GM23338 (cell line): ENCODE results near the gene EPHB2.

Experiments
- CREB1 ChIP-seq: fragments of 250-450 bp; sonication (Bioruptor Pico); IDR thresholded peaks from 2 replicates; pipeline ENCODE4 v1.5.0; 2020; ENCODE audit warnings: low read depth, mild to moderate bottlenecking, moderate library complexity
- CTCF ChIP-seq, 2 experiments: fragments of 200-600 bp in 1 of 2; sonication (generic) in 1 of 2; conservative IDR thresholded peaks; 2 replicates each; pipeline versions ENCODE4 v1.5.1 to v1.6.1; 2016 to 2017; ENCODE audit warnings: antibody characterized with exemption in 2 of 2, low read depth in 2 of 2, mild to moderate bottlenecking in 2 of 2, moderate library complexity in 1 of 2
- EZH2 ChIP-seq: fragments of 200-600 bp; sonication (generic); IDR thresholded peaks from one replicate; pipeline ENCODE4 v1.8.0; 2017; ENCODE audit warnings: antibody characterized with exemption, mild to moderate bottlenecking, low read depth; ENCODE audit not compliant: unreplicated experiment
- EZH2phosphoT487 ChIP-seq: fragments of 200-600 bp; sonication (generic); IDR thresholded peaks from one replicate; pipeline ENCODE4 v1.8.1; 2018; ENCODE audit warnings: antibody characterized with exemption; ENCODE audit not compliant: unreplicated experiment
- JUNB ChIP-seq: IDR thresholded peaks from one replicate; pipeline ENCODE4 v1.6.1; 2016; ENCODE audit warnings: antibody characterized with exemption; ENCODE audit not compliant: unreplicated experiment
- NANOG ChIP-seq: IDR thresholded peaks from 2 replicates; pipeline ENCODE4 v1.6.1; 2016; ENCODE audit warnings: antibody characterized with exemption, borderline replicate concordance
- POLR2AphosphoS5 ChIP-seq: IDR thresholded peaks from 2 replicates; pipeline ENCODE4 v1.6.1; 2016; ENCODE audit warnings: antibody characterized with exemption, low read depth
- STAT1 ChIP-seq: IDR thresholded peaks from one replicate; pipeline ENCODE4 v1.6.1; 2016; ENCODE audit warnings: antibody characterized with exemption; ENCODE audit not compliant: unreplicated experiment
- ZNF114 ChIP-seq: fragments of 250-450 bp; sonication (Bioruptor Pico); IDR thresholded peaks from 2 replicates; pipeline ENCODE4 v1.5.0; 2020; ENCODE audit warnings: mild to moderate bottlenecking, moderate library complexity
- ZNF331 ChIP-seq: fragments of 250-450 bp; sonication (Bioruptor Pico); IDR thresholded peaks from 2 replicates; pipeline ENCODE4 v1.5.0; 2020; ENCODE audit warnings: low read depth, mild to moderate bottlenecking, moderate library complexity
- TF ChIP-seq, protein P1 (sequence below): IDR thresholded peaks from 2 replicates; pipeline ENCODE4 v1.6.1; 2016; ENCODE audit warnings: antibody characterized with exemption
- TF ChIP-seq, protein P2 (sequence below): IDR thresholded peaks from one replicate; pipeline ENCODE4 v1.6.1; 2018; ENCODE audit warnings: antibody characterized with exemption; ENCODE audit not compliant: unreplicated experiment
- TF ChIP-seq, protein P3 (sequence below): fragments of 250-450 bp; sonication (Bioruptor Pico); IDR thresholded peaks from 2 replicates; pipeline ENCODE4 v1.5.0; 2020; ENCODE audit warnings: mild to moderate bottlenecking, moderate library complexity

DNA sequence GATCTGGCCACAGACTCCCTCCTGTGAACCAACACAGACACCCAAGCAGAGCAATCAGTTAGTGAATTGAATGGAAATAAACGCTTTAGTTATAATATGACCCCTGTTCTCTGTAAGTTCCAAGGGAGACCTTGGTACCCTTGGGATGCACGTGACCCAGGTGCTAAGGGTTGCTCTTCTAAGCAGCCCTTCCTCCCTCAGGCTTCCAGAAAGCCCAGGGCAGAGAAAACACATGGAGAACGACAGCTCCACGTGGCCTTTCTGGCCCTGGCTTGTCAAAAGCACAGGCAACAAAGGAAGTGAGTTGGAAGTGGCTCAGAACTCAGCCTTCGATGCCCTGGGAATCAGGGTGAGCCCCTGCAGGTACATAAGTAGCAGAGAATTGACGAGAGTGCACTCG, 204.6 kb downstream of the EPHB2 start:
- TF ChIP-seq CTCF (conservative IDR thresholded peaks at IDR 0.05; ENCODE audit: low read depth in 2 of 2) (no peak), EZH2 (no peak), POLR2AphosphoS5 (no peak), JUNB (no peak), EZH2phosphoT487 (no peak), ZNF114 (CRISPR knock-in tag) (no peak), ZNF331 (no peak), CREB1 (no peak), STAT1 (no peak), NANOG (no peak)
- TF ChIP-seq, protein P1, sequence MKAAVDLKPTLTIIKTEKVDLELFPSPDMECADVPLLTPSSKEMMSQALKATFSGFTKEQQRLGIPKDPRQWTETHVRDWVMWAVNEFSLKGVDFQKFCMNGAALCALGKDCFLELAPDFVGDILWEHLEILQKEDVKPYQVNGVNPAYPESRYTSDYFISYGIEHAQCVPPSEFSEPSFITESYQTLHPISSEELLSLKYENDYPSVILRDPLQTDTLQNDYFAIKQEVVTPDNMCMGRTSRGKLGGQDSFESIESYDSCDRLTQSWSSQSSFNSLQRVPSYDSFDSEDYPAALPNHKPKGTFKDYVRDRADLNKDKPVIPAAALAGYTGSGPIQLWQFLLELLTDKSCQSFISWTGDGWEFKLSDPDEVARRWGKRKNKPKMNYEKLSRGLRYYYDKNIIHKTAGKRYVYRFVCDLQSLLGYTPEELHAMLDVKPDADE: no peak
- TF ChIP-seq, protein P2, sequence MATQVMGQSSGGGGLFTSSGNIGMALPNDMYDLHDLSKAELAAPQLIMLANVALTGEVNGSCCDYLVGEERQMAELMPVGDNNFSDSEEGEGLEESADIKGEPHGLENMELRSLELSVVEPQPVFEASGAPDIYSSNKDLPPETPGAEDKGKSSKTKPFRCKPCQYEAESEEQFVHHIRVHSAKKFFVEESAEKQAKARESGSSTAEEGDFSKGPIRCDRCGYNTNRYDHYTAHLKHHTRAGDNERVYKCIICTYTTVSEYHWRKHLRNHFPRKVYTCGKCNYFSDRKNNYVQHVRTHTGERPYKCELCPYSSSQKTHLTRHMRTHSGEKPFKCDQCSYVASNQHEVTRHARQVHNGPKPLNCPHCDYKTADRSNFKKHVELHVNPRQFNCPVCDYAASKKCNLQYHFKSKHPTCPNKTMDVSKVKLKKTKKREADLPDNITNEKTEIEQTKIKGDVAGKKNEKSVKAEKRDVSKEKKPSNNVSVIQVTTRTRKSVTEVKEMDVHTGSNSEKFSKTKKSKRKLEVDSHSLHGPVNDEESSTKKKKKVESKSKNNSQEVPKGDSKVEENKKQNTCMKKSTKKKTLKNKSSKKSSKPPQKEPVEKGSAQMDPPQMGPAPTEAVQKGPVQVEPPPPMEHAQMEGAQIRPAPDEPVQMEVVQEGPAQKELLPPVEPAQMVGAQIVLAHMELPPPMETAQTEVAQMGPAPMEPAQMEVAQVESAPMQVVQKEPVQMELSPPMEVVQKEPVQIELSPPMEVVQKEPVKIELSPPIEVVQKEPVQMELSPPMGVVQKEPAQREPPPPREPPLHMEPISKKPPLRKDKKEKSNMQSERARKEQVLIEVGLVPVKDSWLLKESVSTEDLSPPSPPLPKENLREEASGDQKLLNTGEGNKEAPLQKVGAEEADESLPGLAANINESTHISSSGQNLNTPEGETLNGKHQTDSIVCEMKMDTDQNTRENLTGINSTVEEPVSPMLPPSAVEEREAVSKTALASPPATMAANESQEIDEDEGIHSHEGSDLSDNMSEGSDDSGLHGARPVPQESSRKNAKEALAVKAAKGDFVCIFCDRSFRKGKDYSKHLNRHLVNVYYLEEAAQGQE: no peak
- TF ChIP-seq, protein P3, sequence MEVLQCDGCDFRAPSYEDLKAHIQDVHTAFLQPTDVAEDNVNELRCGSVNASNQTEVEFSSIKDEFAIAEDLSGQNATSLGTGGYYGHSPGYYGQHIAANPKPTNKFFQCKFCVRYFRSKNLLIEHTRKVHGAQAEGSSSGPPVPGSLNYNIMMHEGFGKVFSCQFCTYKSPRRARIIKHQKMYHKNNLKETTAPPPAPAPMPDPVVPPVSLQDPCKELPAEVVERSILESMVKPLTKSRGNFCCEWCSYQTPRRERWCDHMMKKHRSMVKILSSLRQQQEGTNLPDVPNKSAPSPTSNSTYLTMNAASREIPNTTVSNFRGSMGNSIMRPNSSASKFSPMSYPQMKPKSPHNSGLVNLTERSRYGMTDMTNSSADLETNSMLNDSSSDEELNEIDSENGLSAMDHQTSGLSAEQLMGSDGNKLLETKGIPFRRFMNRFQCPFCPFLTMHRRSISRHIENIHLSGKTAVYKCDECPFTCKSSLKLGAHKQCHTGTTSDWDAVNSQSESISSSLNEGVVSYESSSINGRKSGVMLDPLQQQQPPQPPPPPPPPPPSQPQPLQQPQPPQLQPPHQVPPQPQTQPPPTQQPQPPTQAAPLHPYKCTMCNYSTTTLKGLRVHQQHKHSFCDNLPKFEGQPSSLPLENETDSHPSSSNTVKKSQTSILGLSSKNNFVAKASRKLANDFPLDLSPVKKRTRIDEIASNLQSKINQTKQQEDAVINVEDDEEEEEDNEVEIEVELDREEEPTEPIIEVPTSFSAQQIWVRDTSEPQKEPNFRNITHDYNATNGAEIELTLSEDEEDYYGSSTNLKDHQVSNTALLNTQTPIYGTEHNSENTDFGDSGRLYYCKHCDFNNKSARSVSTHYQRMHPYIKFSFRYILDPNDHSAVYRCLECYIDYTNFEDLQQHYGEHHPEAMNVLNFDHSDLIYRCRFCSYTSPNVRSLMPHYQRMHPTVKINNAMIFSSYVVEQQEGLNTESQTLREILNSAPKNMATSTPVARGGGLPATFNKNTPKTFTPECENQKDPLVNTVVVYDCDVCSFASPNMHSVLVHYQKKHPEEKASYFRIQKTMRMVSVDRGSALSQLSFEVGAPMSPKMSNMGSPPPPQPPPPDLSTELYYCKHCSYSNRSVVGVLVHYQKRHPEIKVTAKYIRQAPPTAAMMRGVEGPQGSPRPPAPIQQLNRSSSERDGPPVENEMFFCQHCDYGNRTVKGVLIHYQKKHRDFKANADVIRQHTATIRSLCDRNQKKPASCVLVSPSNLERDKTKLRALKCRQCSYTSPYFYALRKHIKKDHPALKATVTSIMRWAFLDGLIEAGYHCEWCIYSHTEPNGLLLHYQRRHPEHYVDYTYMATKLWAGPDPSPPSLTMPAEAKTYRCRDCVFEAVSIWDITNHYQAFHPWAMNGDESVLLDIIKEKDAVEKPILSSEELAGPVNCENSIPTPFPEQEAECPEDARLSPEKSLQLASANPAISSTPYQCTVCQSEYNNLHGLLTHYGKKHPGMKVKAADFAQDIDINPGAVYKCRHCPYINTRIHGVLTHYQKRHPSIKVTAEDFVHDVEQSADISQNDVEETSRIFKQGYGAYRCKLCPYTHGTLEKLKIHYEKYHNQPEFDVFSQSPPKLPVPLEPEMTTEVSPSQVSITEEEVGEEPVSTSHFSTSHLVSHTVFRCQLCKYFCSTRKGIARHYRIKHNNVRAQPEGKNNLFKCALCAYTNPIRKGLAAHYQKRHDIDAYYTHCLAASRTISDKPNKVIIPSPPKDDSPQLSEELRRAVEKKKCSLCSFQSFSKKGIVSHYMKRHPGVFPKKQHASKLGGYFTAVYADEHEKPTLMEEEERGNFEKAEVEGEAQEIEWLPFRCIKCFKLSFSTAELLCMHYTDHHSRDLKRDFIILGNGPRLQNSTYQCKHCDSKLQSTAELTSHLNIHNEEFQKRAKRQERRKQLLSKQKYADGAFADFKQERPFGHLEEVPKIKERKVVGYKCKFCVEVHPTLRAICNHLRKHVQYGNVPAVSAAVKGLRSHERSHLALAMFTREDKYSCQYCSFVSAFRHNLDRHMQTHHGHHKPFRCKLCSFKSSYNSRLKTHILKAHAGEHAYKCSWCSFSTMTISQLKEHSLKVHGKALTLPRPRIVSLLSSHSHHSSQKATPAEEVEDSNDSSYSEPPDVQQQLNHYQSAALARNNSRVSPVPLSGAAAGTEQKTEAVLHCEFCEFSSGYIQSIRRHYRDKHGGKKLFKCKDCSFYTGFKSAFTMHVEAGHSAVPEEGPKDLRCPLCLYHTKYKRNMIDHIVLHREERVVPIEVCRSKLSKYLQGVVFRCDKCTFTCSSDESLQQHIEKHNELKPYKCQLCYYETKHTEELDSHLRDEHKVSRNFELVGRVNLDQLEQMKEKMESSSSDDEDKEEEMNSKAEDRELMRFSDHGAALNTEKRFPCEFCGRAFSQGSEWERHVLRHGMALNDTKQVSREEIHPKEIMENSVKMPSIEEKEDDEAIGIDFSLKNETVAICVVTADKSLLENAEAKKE (CRISPR knock-in tag): no peak
